GM12873 (cell line): ENCODE results near the gene TSC22D1.

Source experiments
- CTCF ChIP-seq: IDR thresholded peaks from 2 replicates; pipeline ENCODE4 v1.5.1; 2012; ENCODE audit warnings: low read depth, mild to moderate bottlenecking, moderate library complexity, low read length, control low read depth; ENCODE audit not compliant: insufficient read depth; ENCODE audit errors: missing control alignments

Gene TSC22D1

DNA sequence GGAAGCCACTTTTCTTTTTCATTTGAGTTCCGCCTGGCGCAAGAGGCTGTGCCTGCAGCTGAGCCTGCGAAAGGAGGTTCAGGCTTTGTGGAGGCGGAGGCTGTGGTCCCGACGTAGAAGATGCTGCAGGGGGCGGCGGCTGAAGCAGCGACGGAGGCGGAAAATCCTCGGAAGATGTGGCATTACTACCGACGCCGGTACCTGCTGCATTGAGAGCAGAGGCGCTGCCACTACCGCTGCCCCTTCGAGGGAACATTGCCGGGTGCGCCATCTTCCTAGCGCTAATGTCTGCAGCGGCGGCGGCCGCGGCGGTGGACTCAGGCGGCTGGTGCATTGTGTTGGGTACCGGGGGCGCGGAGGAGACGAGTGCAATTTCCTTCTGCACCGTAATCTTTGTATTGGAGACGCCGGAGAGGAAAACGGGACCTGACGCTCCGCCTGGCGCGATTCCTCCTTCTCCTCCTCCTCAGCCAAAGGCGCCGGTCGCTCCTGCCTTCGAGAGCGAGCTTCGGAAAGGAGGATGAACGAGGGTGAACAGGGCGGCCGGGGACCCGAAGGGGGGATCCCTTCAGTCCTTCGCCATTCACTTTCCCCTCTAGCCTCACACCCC lies at the start of gene TSC22D1:
TSS of gene TSC22D1 (minus strand) at position 590 of the 610 bp plus-strand sequence. CDS start at position 334, 256 bp downstream.
- TF ChIP-seq CTCF: no peak

DNA sequence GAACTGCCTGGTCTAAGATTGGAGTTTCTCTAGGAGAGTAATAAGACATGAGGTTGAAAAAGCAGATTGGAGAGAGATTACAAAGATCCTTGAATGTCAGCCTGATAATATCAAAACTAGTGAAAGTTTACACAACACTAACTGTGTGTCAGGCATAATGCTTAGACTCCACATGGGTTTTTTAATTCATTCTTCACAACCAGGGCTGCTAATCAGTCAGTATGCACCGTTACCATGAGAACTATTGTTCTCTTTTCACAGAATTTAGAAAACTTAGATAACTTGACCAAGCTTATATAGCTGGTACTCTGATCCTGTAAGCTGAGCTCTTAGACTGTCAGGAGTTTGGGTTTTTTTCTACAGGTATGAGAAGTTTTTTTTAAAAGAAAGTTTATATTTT lies 46.6 kb upstream of the TSC22D1 start:
- no peak for TF ChIP-seq CTCF

GRCh38 chr13:44622261-44622660 lies 46.1 kb upstream of the TSC22D1 start:
- TF ChIP-seq CTCF: no peak

GRCh38 chr13:44620057-44620456 lies 43.9 kb upstream of the TSC22D1 start:
- no peak for TF ChIP-seq CTCF

DNA sequence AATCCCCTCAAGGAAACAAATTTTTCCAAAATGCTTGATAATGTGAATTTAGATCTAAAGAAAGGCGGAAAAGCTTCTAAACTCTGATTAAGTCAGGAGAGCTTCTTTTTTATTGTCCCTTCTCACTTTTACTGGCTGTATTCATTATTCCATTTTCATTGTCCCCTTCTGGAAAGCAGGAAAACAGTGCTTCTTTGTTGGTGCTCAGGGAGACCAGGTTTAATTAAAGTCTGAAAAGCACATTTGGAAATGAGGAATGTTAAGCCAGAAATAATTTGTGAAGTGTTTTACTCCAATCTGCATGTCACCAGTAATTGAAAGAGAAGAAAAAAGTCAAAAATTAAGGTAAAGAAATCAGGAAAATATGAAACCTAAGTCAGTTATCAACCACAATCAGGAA lies 43.5 kb upstream of the TSC22D1 start:
- no peak for TF ChIP-seq CTCF

- no peak for TF ChIP-seq CTCF
Observed at GRCh38 chr13:44618326-44618725, 42.2 kb upstream of the TSC22D1 start.

GRCh38 chr13:44617648-44618047 lies 41.5 kb upstream of the TSC22D1 start:
- TF ChIP-seq CTCF: no peak
